GM18498 (cell line): ENCODE results near the gene FCHSD1.
A peak's percentile ranks its signal among the peaks of the same experiment; 100 is the strongest.
"Not testable (repeated sequence)": the region's sequence is repeated elsewhere in the genome, so short reads cannot be mapped to it uniquely, and the experiment has no call there.

ENCODE experiments used
- ATAC-seq: cut with Tn5 transposase; IDR thresholded peaks from one replicate; pipeline ENCODE4 v1.9.1; 2021; ENCODE audit warnings: mild to moderate bottlenecking, moderate library complexity; ENCODE audit not compliant: unreplicated experiment

FCHSD1 gene

GRCh38 chr5:141618030-141618803 lies 33.0 kb downstream of the FCHSD1 start:
- ATAC-seq, result peak; percentile 33

- no peak for ATAC-seq
Observed at GRCh38 chr5:141617682-141618029, 33.6 kb downstream of the FCHSD1 start.

GRCh38 chr5:141617128-141617527 lies 34.1 kb downstream of the FCHSD1 start:
- ATAC-seq, result no peak

- no peak for ATAC-seq
Observed at GRCh38 chr5:141615991-141616720, 35.1 kb downstream of the FCHSD1 start.

GRCh38 chr5:141613344-141613743 lies 37.9 kb downstream of the FCHSD1 start:
- ATAC-seq, result no peak

GRCh38 chr5:141611289-141611688 lies 39.9 kb downstream of the FCHSD1 start:
- ATAC-seq, result no peak

- not testable (repeated sequence) for ATAC-seq
Observed at GRCh38 chr5:141609921-141610320, 41.3 kb downstream of the FCHSD1 start.

- ATAC-seq, result no peak
Observed at GRCh38 chr5:141609044-141609443, 42.2 kb downstream of the FCHSD1 start.

GRCh38 chr5:141608557-141608956 lies 42.7 kb downstream of the FCHSD1 start:
- no peak for ATAC-seq

GRCh38 chr5:141608046-141608445 lies 43.2 kb downstream of the FCHSD1 start:
- ATAC-seq, result no peak

GRCh38 chr5:141605523-141606277 lies 45.5 kb downstream of the FCHSD1 start:
- ATAC-seq, result peak; percentile 98

GRCh38 chr5:141603923-141604717 lies 47.1 kb downstream of the FCHSD1 start:
- no peak for ATAC-seq

- ATAC-seq, result no peak
Observed at GRCh38 chr5:141602606-141603005, 48.6 kb downstream of the FCHSD1 start.

- peak; percentile 49 for ATAC-seq
Observed at GRCh38 chr5:141598391-141599345, 52.5 kb downstream of the FCHSD1 start.

- ATAC-seq, result no peak
Observed at GRCh38 chr5:141597814-141598213, 53.4 kb downstream of the FCHSD1 start.

- ATAC-seq, result no peak
Observed at GRCh38 chr5:141597394-141597793, 53.8 kb downstream of the FCHSD1 start.

- no peak for ATAC-seq
Observed at GRCh38 chr5:141596867-141597266, 54.4 kb downstream of the FCHSD1 start.

GRCh38 chr5:141590127-141590526 lies 61.1 kb downstream of the FCHSD1 start:
- no peak for ATAC-seq
